GM21529 (cell line): ENCODE results near the gene ABHD14A.
"Not testable (repeated sequence)": the region's sequence is repeated elsewhere in the genome, so short reads cannot be mapped to it uniquely, and the experiment has no call there.

Source experiments
- ATAC-seq: cut with Tn5 transposase; IDR thresholded peaks from one replicate; pipeline ENCODE4 v1.9.1; 2021; ENCODE audit not compliant: unreplicated experiment

ABHD14A gene

GRCh38 chr3:51974963-51975851 is at the start of gene ABHD14A:
TSS of gene ABHD14A (plus strand) at chr3:51975064. CDS start at chr3:51975136, 72 bp downstream.
- ATAC-seq = peak; percentile 56

DNA sequence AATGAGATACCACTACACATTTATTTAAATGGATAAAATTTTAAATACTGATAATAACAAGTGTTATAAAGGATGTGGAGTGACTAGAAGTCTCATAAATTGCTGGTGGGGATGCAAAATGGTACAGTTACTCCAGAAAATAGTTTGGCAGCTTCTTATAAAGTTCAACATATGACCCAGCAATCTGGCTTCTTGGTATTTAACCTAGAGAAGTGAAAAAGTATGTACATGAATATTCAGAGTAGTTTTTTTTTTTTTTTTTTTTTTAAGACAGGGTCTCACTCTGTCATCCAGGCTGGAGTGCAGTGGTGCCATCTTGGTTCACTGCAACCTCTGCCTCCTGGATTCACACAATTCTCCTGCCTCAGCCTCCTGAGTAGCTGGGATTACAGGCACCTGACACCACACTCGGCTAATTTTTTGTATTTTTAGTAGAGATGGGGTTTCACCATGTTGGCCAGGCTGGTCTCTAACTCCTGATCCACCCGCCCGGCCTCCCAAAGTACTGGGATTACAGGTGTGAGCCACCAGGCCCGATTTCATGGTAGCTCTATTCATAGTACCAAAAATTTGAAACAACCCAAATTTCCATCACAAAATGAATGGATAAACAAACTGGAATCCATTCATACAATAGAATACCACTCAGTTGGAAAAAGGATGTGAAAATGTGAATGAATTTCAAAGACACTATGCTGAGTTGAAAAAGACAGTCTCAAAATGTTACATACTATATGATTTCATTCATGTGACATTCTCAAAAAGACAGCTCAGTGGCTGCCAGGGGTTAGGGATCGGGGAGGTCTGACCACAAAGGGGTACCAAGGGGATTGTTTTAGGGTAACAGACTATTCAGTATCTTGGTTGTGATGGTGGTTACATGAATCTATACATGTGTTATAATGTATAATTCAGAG is 47.5 kb upstream of the ABHD14A start:
- ATAC-seq = no peak

DNA sequence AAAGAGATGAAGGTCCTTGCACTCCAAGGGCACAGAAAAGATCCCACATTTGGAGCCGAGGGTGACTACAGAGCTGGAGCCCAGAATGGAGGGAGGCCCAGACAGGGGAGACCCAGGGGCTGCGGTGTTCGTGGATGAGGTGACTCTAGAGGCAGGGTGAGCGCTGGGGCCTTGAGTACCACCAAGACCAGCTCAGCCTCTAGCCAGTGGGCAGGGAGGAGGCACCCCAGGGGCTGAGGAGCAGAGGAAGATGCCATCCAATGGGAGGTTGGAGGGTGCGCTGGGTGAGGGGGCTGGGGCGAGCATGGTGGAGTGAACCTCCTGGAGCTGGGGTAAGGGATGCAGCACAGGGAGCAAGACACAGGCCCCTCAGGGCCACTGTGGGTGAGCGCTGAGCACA is 46.4 kb upstream of the ABHD14A start:
- no peak for ATAC-seq

GRCh38 chr3:51928981-51929380 is 45.9 kb upstream of the ABHD14A start:
- ATAC-seq = not testable (repeated sequence)

- ATAC-seq = no peak
Observed at GRCh38 chr3:51929420-51930003, 45.4 kb upstream of the ABHD14A start.

DNA sequence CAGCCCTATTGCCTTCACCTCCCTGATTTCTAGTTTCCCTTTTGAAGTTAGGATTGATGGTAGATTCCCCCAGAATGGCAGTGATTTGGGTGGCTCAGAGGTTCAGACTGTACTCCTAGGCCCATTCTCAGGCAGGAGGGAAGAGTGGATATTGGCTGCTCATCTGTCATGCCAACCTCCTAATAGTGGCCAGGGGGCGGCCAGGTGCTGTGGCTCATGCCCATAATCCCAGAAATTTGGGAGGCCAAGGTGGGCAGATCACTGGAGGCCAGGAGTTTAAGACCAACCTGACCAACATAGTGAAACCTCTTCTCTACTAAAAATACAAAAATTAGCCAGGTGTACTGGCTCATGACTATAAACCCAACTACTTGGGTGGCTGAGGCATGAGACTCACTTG is 44.4 kb upstream of the ABHD14A start:
- no peak for ATAC-seq

DNA sequence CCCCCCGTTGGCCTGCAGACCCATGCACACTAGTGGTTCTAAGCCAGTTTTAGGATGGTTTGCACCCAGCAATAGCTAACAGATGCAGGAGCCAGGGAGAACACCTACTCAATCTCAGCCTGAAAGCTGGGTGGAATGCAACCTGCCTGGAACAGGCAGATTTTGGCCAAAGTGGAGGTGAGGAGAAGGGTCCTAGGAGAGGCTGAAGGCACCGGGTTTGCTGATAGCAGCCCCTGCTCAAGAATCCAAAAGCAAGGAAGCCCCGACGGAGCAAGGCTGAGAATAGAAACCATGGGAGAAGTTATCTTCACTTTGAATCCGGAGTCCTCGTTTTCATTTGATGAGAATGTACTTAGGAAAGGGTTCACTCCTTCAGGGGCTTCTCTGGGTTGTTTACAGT is 43.1 kb upstream of the ABHD14A start:
- ATAC-seq = no peak

DNA sequence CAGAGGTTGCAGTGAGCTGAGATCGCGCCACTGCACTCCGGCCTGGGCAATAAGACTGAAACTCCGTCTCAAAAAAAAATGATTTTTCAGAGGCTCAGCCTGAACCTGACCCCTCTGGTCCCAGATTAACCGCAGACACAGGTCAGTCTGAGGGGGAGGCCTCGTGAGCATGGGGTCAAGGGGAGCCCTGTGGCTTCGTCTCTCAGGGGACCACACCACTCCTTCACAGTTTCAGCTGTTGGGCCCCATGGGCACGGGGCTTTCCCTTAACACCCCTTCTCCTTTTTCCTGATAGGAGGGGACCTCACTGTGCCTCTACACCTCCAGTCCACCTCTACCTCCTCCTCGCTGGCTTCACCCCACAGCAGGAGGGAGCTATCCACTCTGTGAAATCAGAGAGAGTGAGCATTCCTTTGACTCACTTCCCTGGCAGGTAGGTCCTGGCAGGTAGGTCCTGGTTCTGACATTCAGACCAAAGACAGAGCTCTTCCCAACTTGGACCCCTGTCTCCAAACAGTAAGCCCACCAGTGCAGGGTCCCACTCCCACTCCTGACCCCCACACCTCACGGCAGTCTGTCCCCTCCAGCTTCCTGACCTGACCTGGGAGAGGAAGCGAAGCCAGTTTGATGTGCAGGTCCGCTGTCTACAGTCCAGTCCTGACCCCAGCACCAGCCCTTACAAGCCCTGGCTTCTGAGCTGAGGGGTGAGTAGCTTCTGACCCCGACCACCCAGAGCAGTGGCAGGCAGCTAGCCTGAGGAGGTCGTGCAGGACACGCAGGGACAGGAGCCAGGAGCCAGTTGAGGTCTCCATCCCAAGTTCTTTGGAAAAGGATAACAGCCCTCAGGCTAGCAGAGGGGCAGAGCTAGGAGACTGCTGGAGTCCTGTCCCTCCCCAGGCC is 42.1 kb upstream of the ABHD14A start:
- no peak for ATAC-seq

- no peak for ATAC-seq
Observed at GRCh38 chr3:51933471-51934138, 41.3 kb upstream of the ABHD14A start.

DNA sequence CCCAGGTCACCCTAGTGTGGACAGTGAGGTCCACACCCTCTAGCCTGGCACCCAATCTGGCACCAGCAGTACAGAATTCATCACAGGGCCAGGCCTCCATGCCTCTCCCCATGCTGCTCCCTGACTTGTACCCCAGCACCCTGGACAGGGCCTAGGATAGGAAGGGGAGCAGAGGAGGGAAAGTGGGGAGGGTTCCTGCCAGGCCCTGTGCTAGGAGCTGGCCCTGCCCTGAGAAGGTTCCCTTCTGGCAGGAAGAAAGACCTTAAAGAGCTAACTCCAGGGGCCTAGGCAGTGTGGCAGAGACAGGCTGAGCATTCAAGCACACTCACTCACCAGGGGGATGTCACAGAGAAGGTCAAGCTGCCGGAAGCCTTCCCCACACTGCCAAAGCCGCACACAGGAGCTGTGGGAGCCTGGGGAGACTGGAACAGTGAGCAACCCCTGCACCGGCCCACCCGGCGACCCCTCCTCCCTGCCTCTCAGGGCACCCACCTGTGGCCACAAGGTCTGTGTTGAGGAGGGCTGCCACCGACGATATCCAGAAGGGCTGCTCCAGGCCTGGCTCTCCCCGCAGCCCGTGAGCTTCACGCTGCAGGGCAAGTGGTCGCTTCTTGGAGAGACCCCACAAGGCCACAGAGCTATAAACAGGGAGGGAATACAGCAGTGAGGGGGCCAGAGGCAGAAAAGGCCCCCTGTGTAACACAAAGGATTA is 40.6 kb upstream of the ABHD14A start:
- no peak for ATAC-seq

DNA sequence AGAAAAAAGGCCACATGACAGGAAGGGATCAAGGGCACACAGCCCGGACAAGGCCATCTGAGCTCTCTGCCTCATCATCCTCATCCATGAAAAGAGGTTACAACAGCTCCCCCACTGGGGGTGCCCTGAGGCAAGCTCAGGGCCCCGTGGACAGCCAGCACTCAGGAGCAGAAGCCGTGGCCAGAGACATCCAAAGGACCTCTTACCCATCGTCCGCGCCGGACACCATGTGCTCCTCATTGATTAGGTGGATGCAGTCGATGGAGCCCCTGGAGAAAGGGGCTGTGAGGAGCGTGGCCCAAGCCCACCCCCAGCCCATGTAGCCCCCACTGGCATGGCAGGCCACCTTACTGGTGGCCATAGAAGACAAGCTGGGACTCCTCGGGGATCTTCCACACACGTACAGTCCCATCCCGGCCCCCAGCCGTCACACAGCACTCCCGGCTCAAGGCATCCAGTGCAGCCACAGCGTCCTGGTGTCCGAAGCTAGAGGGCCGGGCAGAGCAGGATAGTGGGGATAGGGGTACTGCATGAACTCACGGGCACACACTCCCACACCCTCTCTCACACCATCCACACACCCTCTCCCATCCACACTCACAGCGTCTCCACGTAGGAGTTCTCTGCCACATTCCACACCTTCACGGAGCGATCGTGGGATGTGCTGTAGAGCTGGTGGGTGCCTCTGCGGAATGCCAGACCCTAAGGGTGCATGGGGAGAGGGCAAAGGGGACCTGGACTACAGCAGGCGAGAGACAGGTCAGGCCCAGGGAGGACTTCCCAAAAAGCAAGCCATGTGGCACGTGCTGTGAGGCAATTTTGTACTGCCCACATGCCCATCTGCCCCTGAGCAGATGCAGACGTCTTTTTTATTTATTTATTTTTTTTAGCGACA is 39.6 kb upstream of the ABHD14A start:
- ATAC-seq = no peak

- no peak for ATAC-seq
Observed at GRCh38 chr3:51935886-51936755, 38.7 kb upstream of the ABHD14A start.

DNA sequence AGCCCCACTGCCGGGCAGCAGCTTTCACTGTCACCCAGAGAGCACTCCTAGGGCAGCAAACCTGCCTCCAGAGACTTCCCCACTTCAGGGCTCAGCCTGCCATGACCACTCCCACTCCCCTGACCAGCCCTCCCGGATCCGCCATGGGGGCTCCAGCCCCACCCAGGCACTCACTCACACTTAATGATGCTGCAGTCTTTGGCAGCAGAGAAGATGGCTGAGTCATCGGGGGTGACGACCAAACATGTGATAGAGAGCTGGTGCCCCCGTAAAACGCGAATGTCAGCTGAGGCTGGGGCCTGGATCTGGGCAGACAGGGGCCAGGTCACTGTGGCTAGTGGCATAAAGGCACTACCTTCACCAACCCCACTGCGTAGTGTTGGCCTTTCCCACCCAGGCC is 37.9 kb upstream of the ABHD14A start:
- ATAC-seq = no peak

- no peak for ATAC-seq
Observed at GRCh38 chr3:51937611-51938450, 37.0 kb upstream of the ABHD14A start.

- no peak for ATAC-seq
Observed at GRCh38 chr3:51938780-51939425, 36.0 kb upstream of the ABHD14A start.
